K562 (cell line): Measurements from ENCODE around the gene SMURF1. TPM values are rescaled to one million over a fixed set of nuclear protein-coding genes. Genes with fewer than 3 reads are reported as not detected.
A peak's percentile ranks its signal among the peaks of the same experiment; 100 is the strongest.

Experiments
- CREB3 ChIP-seq: fragments of 450-650 bp; conservative IDR thresholded peaks from 2 replicates; pipeline ENCODE4 v1.6.1; 2016; ENCODE audit warnings: missing genetic modification characterization, low read depth, mild to moderate bottlenecking, missing compliant biosample characterization, moderate library complexity
- CTCFL ChIP-seq: IDR thresholded peaks from 2 replicates; pipeline ENCODE4 v1.6.1; 2011; ENCODE audit warnings: borderline replicate concordance, low read depth, mild to moderate bottlenecking, moderate library complexity, low read length; ENCODE audit not compliant: insufficient read depth, poor library complexity, severe bottlenecking
- HDAC8 ChIP-seq: fragments of 450-650 bp; IDR thresholded peaks from 2 replicates; pipeline ENCODE4 v1.6.1; 2016; ENCODE audit warnings: mild to moderate bottlenecking, missing genetic modification characterization, moderate library complexity, missing compliant biosample characterization
- HMBOX1 ChIP-seq: sonication (generic); IDR thresholded peaks from 2 replicates; pipeline ENCODE4 v1.6.1; 2016
- HNRNPUL1 ChIP-seq: fragments of 200-400 bp; formaldehyde crosslinking; IDR thresholded peaks from 2 replicates; pipeline ENCODE4 v1.6.1; 2017; ENCODE audit warnings: low read length
- NR2C1 ChIP-seq, 2 experiments: fragments of 450-650 bp; IDR thresholded peaks; 2 replicates each; pipeline ENCODE4 v1.6.1; 2017; ENCODE audit warnings: mild to moderate bottlenecking in 2 of 2, antibody characterized with exemption in 1 of 2, inconsistent platforms in 1 of 2, missing compliant biosample characterization in 1 of 2, missing genetic modification characterization in 1 of 2
- REST ChIP-seq, 2 experiments: fragments of 450-650 bp; formaldehyde crosslinking in 1 of 2; IDR thresholded peaks; 2 replicates each; pipeline versions ENCODE4 v1.4.0 to v1.6.1; 2014 to 2020; ENCODE audit warnings: mild to moderate bottlenecking in 2 of 2, borderline replicate concordance in 1 of 2, low read depth in 1 of 2
- SNAPC5 ChIP-seq: fragments of 250-450 bp; sonication (Bioruptor Pico); IDR thresholded peaks from 2 replicates; pipeline ENCODE4 v1.8.0; 2021; ENCODE audit warnings: moderate library complexity, mild to moderate bottlenecking, inconsistent platforms
- SNIP1 ChIP-seq: fragments of 450-650 bp; IDR thresholded peaks from 2 replicates; pipeline ENCODE4 v1.7.1; 2017; ENCODE audit warnings: low read depth, mild to moderate bottlenecking
- SRF ChIP-seq, 2 experiments: fragments of 250-450, 450-650 bp in 1 of 2; sonication (Bioruptor Pico) in 1 of 2; sonication (generic) in 1 of 2; formaldehyde crosslinking; IDR thresholded peaks; 2 replicates each; pipeline versions ENCODE4 v1.5.0 to v1.5.1; 2020 to 2022; ENCODE audit warnings: mild to moderate bottlenecking in 1 of 2, missing genetic modification reagents in 1 of 2
- TCF7 ChIP-seq: sonication (generic); IDR thresholded peaks from 2 replicates; pipeline ENCODE4 v1.6.1; 2016; ENCODE audit warnings: antibody characterized with exemption, borderline replicate concordance
- ZC3H11A ChIP-seq: IDR thresholded peaks from 2 replicates; pipeline ENCODE4 v1.6.1; 2012; ENCODE audit warnings: low read depth, low read length, improper control_type of control experiment
- ZNF232 ChIP-seq: sonication (generic); formaldehyde crosslinking; IDR thresholded peaks from 2 replicates; pipeline ENCODE4 v1.8.0; 2022; ENCODE audit warnings: mild to moderate bottlenecking, missing genetic modification reagents
- polyA plus RNA-seq, 8 experiments: library from polyadenylated mRNA; depleted of rRNA in 4 of 8; stranded (reverse) in 5 of 8; unstranded in 3 of 8; fragments of >200 nt; fragmentation: Nextera tagmentation in 2 of 8; fragmentation: Illumina TruSeq in 1 of 8; extraction: Ambion mirVana in 2 of 8; extraction: Trizol in 1 of 8; gene quantifications; 2 replicates each; pipeline versions ENCODE4 v1.2.1 to v1.2.3, GENCODE V29; 2011 to 2014; ENCODE audit warnings: inconsistent platforms in 1 of 8, missing spikeins in 1 of 8
- total RNA-seq, 7 experiments: library from RNA; depleted of rRNA in 6 of 7; stranded (reverse); fragments of >200 nt in 6 of 7; fragmentation: Illumina TruSeq in 2 of 7; extraction: Trizol in 2 of 7; gene quantifications; 2 replicates each; pipeline versions ENCODE4 v1.2.1 to v1.2.3, GENCODE V29; 2011 to 2021; ENCODE audit warnings: low replicate concordance in 1 of 7

Gene SMURF1
- total and polyA plus RNA-seq, 9 of the 15 experiments (the other 6 are each of a cell fraction or from before 2014, with no cell fraction given): 1.0 to 20.1 (median 12.6) TPM

GRCh38 chr7:99143853-99144672, at the start of gene SMURF1 (continued):
- TF ChIP-seq SNAPC5 (CRISPR knock-in tag): no peak
- no peak for TF ChIP-seq ZNF232 (CRISPR knock-in tag)
- 0 out of 2 replicates have a peak, but pooled peaks have one; percentile 23 for TF ChIP-seq CREB3 (tag)
- TF ChIP-seq NR2C1 (IDR thresholded peaks at IDR 0.05): no peak
- no peak for TF ChIP-seq NR2C1 (tag; IDR thresholded peaks at IDR 0.05)
- no peak for TF ChIP-seq TCF7
- no peak for TF ChIP-seq SNIP1
- TF ChIP-seq SRF (CRISPR knock-in tag; IDR thresholded peaks at IDR 0.05): peak in 1 of 2 experiments; percentile 74; a peak in 1 of 4 replicates
- no peak for TF ChIP-seq CTCFL
- no peak for TF ChIP-seq HMBOX1
- TF ChIP-seq REST (IDR thresholded peaks at IDR 0.05; ENCODE audit: borderline replicate concordance): no peak
- TF ChIP-seq REST (CRISPR knock-in tag; IDR thresholded peaks at IDR 0.05; ENCODE audit: low read depth): no peak
- no peak for TF ChIP-seq HNRNPUL1
- TF ChIP-seq HDAC8: no peak
- no peak for TF ChIP-seq ZC3H11A
